GM23338 (cell line): ENCODE results near the gene NRK.

Source experiments
- CREB1 ChIP-seq: fragments of 250-450 bp; sonication (Bioruptor Pico); IDR thresholded peaks from 2 replicates; pipeline ENCODE4 v1.5.0; 2020; ENCODE audit warnings: low read depth, mild to moderate bottlenecking, moderate library complexity
- CTCF ChIP-seq, 2 experiments: fragments of 200-600 bp in 1 of 2; sonication (generic) in 1 of 2; conservative IDR thresholded peaks; 2 replicates each; pipeline versions ENCODE4 v1.5.1 to v1.6.1; 2016 to 2017; ENCODE audit warnings: antibody characterized with exemption in 2 of 2, low read depth in 2 of 2, mild to moderate bottlenecking in 2 of 2, moderate library complexity in 1 of 2
- EZH2 ChIP-seq: fragments of 200-600 bp; sonication (generic); IDR thresholded peaks from one replicate; pipeline ENCODE4 v1.8.0; 2017; ENCODE audit warnings: antibody characterized with exemption, mild to moderate bottlenecking, low read depth; ENCODE audit not compliant: unreplicated experiment
- POLR2AphosphoS5 ChIP-seq: IDR thresholded peaks from 2 replicates; pipeline ENCODE4 v1.6.1; 2016; ENCODE audit warnings: antibody characterized with exemption, low read depth
- REST ChIP-seq: IDR thresholded peaks from one replicate; pipeline ENCODE4 v1.6.1; 2018; ENCODE audit warnings: antibody characterized with exemption; ENCODE audit not compliant: unreplicated experiment

GRCh38 chrX:105882581-105883275, 60.4 kb downstream of the NRK start:
- TF ChIP-seq EZH2 = no peak
- TF ChIP-seq CTCF (conservative IDR thresholded peaks at IDR 0.05; ENCODE audit: low read depth in 2 of 2) = no peak
- TF ChIP-seq REST = no peak
- TF ChIP-seq CREB1 = no peak
- no peak for TF ChIP-seq POLR2AphosphoS5
